HCEC 1CT (cell line): ENCODE measurements around the gene CAV2.

Experiments
- DNase-seq: peaks from one replicate; pipeline ENCODE4 v3.0.0-alpha.2; 2017

CAV2 gene

GRCh38 chr7:116549370-116549769, 49.8 kb downstream of the CAV2 start:
- DNase-seq: no peak

- DNase-seq: no peak
These were observed 52.2 kb downstream of the CAV2 start for GRCh38 chr7:116551692-116552091.

- DNase-seq: peak; percentile 74
These were observed 53.1 kb downstream of the CAV2 start for GRCh38 chr7:116552602-116553001.

GRCh38 chr7:116553168-116553964, 53.8 kb downstream of the CAV2 start:
- DNase-seq: no peak

- no peak for DNase-seq
These were observed 54.9 kb downstream of the CAV2 start for GRCh38 chr7:116554436-116554835.

GRCh38 chr7:116554911-116555310, 55.4 kb downstream of the CAV2 start:
- no peak for DNase-seq

- no peak for DNase-seq
These were observed 57.6 kb downstream of the CAV2 start for GRCh38 chr7:116557066-116557585.

GRCh38 chr7:116557901-116558300, 58.4 kb downstream of the CAV2 start:
- no peak for DNase-seq
